HepG2 (cell line): ENCODE data around the gene MEIG1. TPM values are rescaled to one million over a fixed set of nuclear protein-coding genes. Genes with fewer than 3 reads are reported as not detected.

Experiments
- BRD4 ChIP-seq: sonication (generic); formaldehyde crosslinking; IDR thresholded peaks from 2 replicates; pipeline ENCODE4 v1.4.0; 2020; ENCODE audit warnings: missing genetic modification reagents
- CCDC6 ChIP-seq: sonication (generic); formaldehyde crosslinking; IDR thresholded peaks from 2 replicates; pipeline ENCODE4 v1.8.1; 2022; ENCODE audit warnings: mild to moderate bottlenecking, missing genetic modification reagents, moderate library complexity
- ETV6 ChIP-seq: sonication (generic); formaldehyde crosslinking; conservative IDR thresholded peaks from 2 replicates; pipeline ENCODE4 v1.4.0; 2020; ENCODE audit warnings: missing genetic modification reagents
- HCFC1 ChIP-seq: fragments of 150-350 bp; IDR thresholded peaks from 2 replicates; pipeline ENCODE4 v1.6.1; 2014; ENCODE audit warnings: low read depth, low read length
- KAT2B ChIP-seq: fragments of 150-350 bp; IDR thresholded peaks from 2 replicates; pipeline ENCODE4 v1.6.1; 2014; ENCODE audit warnings: low read depth, low read length, borderline replicate concordance
- KDM2A ChIP-seq: sonication (generic); formaldehyde crosslinking; IDR thresholded peaks from 2 replicates; pipeline ENCODE4 v1.4.0; 2020; ENCODE audit warnings: low read depth, missing genetic modification reagents, borderline replicate concordance
- POLR2A ChIP-seq, 2 experiments: IDR thresholded peaks; 2 replicates each; pipeline ENCODE4 v1.6.1; 2011; ENCODE audit warnings: low read depth in 2 of 2, low read length in 2 of 2, mild to moderate bottlenecking in 1 of 2, moderate library complexity in 1 of 2; ENCODE audit not compliant: insufficient read depth in 1 of 2
- TEAD2 ChIP-seq: sonication (generic); formaldehyde crosslinking; IDR thresholded peaks from 2 replicates; pipeline ENCODE4 v1.9.0; 2021; ENCODE audit warnings: missing genetic modification reagents
- WIZ ChIP-seq: sonication (generic); formaldehyde crosslinking; IDR thresholded peaks from 2 replicates; pipeline ENCODE4 v1.5.1; 2020; ENCODE audit warnings: mild to moderate bottlenecking, missing genetic modification reagents
- ZNF207 ChIP-seq: fragments of 450-650 bp; IDR thresholded peaks from 2 replicates; pipeline ENCODE4 v1.6.1; 2016; ENCODE audit warnings: antibody characterized with exemption, borderline replicate concordance
- ZNF432 ChIP-seq: sonication (generic); formaldehyde crosslinking; IDR thresholded peaks from 2 replicates; pipeline ENCODE4 v1.5.0; 2020; ENCODE audit warnings: missing genetic modification reagents, mild to moderate bottlenecking, borderline replicate concordance
- ZSCAN21 ChIP-seq: sonication (generic); formaldehyde crosslinking; IDR thresholded peaks from 2 replicates; pipeline ENCODE4 v1.8.0; 2022; ENCODE audit warnings: mild to moderate bottlenecking, missing genetic modification reagents, moderate library complexity, borderline replicate concordance
- polyA plus RNA-seq, 8 experiments: library from polyadenylated mRNA; depleted of rRNA in 3 of 8; stranded (reverse) in 7 of 8; unstranded in 1 of 8; fragments of >200 nt; fragmentation: Illumina TruSeq in 4 of 8; extraction: Trizol in 4 of 8; gene quantifications; 2 replicates each; pipeline versions ENCODE4 v1.2.1 to v1.2.3, GENCODE V29; 2011 to 2016; ENCODE audit warnings: low read depth in 4 of 8, missing spikeins in 1 of 8, mixed read lengths in 1 of 8; ENCODE audit not compliant: insufficient read depth in 1 of 8
- total RNA-seq, 5 experiments: library from RNA; depleted of rRNA; stranded (reverse); fragments of >200 nt; fragmentation: Illumina TruSeq; extraction: Trizol; gene quantifications; 2 replicates each; pipeline ENCODE4 v1.2.3, GENCODE V29; 2016; ENCODE audit warnings: low read depth in 1 of 5
- TF ChIP-seq, protein P1 (sequence below): sonication (generic); formaldehyde crosslinking; IDR thresholded peaks from 2 replicates; pipeline ENCODE4 v1.9.0; 2021; ENCODE audit warnings: missing genetic modification reagents, borderline replicate concordance
- TF ChIP-seq, protein P2 (sequence below): sonication (generic); formaldehyde crosslinking; IDR thresholded peaks from 2 replicates; pipeline ENCODE4 v1.5.1; 2020; ENCODE audit warnings: mild to moderate bottlenecking, missing genetic modification reagents, moderate library complexity
- TF ChIP-seq, protein P3 (sequence below): sonication (generic); formaldehyde crosslinking; IDR thresholded peaks from 2 replicates; pipeline ENCODE4 v1.8.0; 2022; ENCODE audit warnings: mild to moderate bottlenecking, missing genetic modification reagents, moderate library complexity
- TF ChIP-seq, protein P4 (sequence below): sonication (generic); formaldehyde crosslinking; IDR thresholded peaks from 2 replicates; pipeline ENCODE4 v1.4.0; 2020; ENCODE audit warnings: missing genetic modification reagents
- TF ChIP-seq, protein P5 (sequence below): sonication (generic); formaldehyde crosslinking; IDR thresholded peaks from 2 replicates; pipeline ENCODE4 v1.4.0; 2020; ENCODE audit warnings: missing genetic modification reagents, borderline replicate concordance

MEIG1 gene
- total and polyA plus RNA-seq, 2 of the 13 experiments (the other 11 are each of a cell fraction or from before 2014, with no cell fraction given), result not detected

DNA sequence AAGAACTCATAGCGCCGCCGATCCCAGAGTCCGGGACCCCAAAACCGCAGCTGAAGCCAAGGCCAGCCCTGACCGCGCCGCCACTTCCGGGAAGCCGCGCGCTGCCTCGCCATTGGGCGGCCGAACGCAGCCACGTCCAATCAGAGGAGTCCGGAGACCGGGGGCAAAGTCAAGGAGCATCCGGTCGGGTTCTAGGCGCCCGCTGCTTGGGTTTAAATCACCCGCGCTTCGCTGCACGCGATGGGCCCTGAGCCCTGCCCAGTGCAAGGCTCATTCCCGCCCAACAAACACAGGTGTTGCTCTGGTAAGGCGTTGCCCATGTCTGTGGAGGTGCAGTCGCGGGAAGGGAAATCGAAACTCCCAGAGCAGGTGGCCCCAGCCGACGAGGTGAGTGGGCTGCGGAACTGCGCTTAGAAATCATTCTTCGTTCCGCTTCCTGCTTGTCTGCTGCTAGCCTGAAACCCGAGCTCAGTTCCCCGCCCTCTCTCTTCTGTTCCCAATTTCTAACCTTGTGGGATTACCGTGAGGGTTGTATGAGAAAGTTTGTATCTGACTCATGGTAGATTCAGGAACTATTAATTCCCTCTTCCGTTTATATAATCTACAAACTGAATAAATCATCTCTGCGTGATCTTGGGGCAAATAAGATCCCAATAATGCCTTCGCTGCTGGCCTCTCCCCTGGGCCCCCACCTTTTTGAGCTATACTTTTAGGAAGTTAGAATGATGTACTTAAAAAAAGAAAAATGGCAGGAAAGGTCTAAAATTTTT is 5.0 kb upstream of the MEIG1 start, which contains the start of gene DCLRE1C (continued):
- TF ChIP-seq, protein P1, sequence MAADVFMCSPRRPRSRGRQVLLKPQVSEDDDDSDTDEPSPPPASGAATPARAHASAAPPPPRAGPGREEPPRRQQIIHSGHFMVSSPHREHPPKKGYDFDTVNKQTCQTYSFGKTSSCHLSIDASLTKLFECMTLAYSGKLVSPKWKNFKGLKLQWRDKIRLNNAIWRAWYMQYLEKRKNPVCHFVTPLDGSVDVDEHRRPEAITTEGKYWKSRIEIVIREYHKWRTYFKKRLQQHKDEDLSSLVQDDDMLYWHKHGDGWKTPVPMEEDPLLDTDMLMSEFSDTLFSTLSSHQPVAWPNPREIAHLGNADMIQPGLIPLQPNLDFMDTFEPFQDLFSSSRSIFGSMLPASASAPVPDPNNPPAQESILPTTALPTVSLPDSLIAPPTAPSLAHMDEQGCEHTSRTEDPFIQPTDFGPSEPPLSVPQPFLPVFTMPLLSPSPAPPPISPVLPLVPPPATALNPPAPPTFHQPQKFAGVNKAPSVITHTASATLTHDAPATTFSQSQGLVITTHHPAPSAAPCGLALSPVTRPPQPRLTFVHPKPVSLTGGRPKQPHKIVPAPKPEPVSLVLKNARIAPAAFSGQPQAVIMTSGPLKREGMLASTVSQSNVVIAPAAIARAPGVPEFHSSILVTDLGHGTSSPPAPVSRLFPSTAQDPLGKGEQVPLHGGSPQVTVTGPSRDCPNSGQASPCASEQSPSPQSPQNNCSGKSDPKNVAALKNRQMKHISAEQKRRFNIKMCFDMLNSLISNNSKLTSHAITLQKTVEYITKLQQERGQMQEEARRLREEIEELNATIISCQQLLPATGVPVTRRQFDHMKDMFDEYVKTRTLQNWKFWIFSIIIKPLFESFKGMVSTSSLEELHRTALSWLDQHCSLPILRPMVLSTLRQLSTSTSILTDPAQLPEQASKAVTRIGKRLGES (CRISPR knock-in tag), result no peak
- TF ChIP-seq ETV6 (peak; percentile 73; the same call in 1 of the 2 replicates), TEAD2 (no peak), POLR2A (IDR thresholded peaks at IDR 0.05; ENCODE audit: insufficient read depth in 1 of 2, low read depth in 2 of 2, low read length in 2 of 2) (peak; percentile 78 to 84), ZSCAN21 (CRISPR knock-in tag) (peak; percentile 99), CCDC6 (peak; percentile 100), KAT2B (no peak), ZNF432 (CRISPR knock-in tag) (no peak), HCFC1 (no peak), WIZ (CRISPR knock-in tag) (peak; percentile 31; the same call in 1 of the 2 replicates), KDM2A (CRISPR knock-in tag) (peak; percentile 93), ZNF207 (no peak), BRD4 (CRISPR knock-in tag) (no peak)
- TF ChIP-seq, protein P2, sequence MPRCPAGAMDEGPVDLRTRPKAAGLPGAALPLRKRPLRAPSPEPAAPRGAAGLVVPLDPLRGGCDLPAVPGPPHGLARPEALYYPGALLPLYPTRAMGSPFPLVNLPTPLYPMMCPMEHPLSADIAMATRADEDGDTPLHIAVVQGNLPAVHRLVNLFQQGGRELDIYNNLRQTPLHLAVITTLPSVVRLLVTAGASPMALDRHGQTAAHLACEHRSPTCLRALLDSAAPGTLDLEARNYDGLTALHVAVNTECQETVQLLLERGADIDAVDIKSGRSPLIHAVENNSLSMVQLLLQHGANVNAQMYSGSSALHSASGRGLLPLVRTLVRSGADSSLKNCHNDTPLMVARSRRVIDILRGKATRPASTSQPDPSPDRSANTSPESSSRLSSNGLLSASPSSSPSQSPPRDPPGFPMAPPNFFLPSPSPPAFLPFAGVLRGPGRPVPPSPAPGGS (CRISPR knock-in tag), result peak; percentile 84
- TF ChIP-seq, protein P3, sequence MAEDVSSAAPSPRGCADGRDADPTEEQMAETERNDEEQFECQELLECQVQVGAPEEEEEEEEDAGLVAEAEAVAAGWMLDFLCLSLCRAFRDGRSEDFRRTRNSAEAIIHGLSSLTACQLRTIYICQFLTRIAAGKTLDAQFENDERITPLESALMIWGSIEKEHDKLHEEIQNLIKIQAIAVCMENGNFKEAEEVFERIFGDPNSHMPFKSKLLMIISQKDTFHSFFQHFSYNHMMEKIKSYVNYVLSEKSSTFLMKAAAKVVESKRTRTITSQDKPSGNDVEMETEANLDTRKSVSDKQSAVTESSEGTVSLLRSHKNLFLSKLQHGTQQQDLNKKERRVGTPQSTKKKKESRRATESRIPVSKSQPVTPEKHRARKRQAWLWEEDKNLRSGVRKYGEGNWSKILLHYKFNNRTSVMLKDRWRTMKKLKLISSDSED (CRISPR knock-in tag), result peak; percentile 97
- TF ChIP-seq, protein P4, sequence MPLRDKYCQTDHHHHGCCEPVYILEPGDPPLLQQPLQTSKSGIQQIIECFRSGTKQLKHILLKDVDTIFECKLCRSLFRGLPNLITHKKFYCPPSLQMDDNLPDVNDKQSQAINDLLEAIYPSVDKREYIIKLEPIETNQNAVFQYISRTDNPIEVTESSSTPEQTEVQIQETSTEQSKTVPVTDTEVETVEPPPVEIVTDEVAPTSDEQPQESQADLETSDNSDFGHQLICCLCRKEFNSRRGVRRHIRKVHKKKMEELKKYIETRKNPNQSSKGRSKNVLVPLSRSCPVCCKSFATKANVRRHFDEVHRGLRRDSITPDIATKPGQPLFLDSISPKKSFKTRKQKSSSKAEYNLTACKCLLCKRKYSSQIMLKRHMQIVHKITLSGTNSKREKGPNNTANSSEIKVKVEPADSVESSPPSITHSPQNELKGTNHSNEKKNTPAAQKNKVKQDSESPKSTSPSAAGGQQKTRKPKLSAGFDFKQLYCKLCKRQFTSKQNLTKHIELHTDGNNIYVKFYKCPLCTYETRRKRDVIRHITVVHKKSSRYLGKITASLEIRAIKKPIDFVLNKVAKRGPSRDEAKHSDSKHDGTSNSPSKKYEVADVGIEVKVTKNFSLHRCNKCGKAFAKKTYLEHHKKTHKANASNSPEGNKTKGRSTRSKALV (CRISPR knock-in tag), result peak; percentile 86
- TF ChIP-seq, protein P5, sequence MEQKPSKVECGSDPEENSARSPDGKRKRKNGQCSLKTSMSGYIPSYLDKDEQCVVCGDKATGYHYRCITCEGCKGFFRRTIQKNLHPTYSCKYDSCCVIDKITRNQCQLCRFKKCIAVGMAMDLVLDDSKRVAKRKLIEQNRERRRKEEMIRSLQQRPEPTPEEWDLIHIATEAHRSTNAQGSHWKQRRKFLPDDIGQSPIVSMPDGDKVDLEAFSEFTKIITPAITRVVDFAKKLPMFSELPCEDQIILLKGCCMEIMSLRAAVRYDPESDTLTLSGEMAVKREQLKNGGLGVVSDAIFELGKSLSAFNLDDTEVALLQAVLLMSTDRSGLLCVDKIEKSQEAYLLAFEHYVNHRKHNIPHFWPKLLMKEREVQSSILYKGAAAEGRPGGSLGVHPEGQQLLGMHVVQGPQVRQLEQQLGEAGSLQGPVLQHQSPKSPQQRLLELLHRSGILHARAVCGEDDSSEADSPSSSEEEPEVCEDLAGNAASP (CRISPR knock-in tag), result peak; percentile 51
